ENCODE measurements around the gene ZFAND3. TPM values are rescaled to one million over a fixed set of nuclear protein-coding genes. Genes with fewer than 3 reads are reported as not detected.

ZFAND3 gene
- total and polyA plus RNA-seq, 10 of the 15 experiments (the other 5 are each of a cell fraction or from before 2014, with no cell fraction given): 0.90 to 34.4 (median 16.3) TPM

DNA sequence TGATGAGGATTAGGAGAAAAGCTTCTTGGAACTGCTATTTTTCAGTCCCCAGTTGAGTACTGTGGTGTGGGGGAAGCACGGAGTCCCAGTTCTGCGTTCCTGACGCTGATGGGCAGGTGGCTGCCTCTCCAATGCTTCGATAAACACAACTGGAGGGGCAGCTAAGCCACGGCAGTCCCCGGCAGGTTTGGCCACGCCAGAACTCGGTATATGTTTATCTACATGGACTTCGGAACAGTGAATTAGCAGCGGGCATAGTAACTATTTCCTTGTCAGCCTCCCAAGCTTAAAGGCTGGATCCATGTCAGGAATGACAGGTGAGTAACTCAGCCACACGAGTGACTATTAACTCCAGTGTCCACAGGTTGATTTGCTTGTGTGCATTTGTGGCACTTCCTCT is 354.4 kb downstream of the ZFAND3 start:
- Histone ChIP-seq H3K27me3 (replicated peaks in 1 of 2; ENCODE audit: control insufficient read depth in 2 of 2, insufficient read depth in 2 of 2, low read length in 1 of 2) (no peaks in the 10 kb centered on the region), H3K4me1 (ENCODE audit: control insufficient read depth, insufficient read depth, low read length) (no peaks in the 10 kb centered on the region), H4K20me1 (ENCODE audit: control insufficient read depth, insufficient read depth) (no peaks in the 10 kb centered on the region), H3K27ac (ENCODE audit: control insufficient read depth, insufficient read depth) (no peak overlapping the region), H3K36me3 (ENCODE audit: control insufficient read depth in 2 of 2, insufficient read depth in 2 of 2, low read length in 1 of 2) (no peaks in the 10 kb centered on the region; a peak in 1 of 4 replicates), H3K4me2 (ENCODE audit: control insufficient read depth, insufficient read depth) (no peak overlapping the region), H3K9me3 (replicated peaks; ENCODE audit: control insufficient read depth, insufficient read depth, low read length) (no peaks in the 10 kb centered on the region), H2AFZ (ENCODE audit: control insufficient read depth, low read depth, low read length) (no peak overlapping the region), H3K9ac (ENCODE audit: control insufficient read depth, insufficient read depth, low read length) (no peak overlapping the region), H3K79me2 (ENCODE audit: control insufficient read depth, insufficient read depth, low read length) (no peaks in the 10 kb centered on the region), H3K4me3 (no peak overlapping the region)
- FAIRE-seq (no peak), DNase-seq (ENCODE audit: low read depth, low spot score) (no peak), ATAC-seq (no peak)
- ChIA-PET POLR2A (no interaction called here), RAD21 (ENCODE audit: unreplicated experiment) (no interaction called here), CTCF (no interaction called here), SMC1A (ENCODE audit: uncharacterized antibody, unreplicated experiment) (no interaction called here)
- WGBS (ENCODE audit: insufficient coverage, insufficient replicate concordance, low lambda C conversion rate, missing lambda C conversion rate): 96% methylated on average over 11 of the region's 11 CpGs
- BruUV-seq (replicated peaks): no TSS peak
- intact Hi-C loops (cut with micrococcal nuclease; ENCODE audit: unreplicated experiment) (loop anchor here (10.0 kb wide), 1 partner anchor 321 kb away; no protein-coding TSS in a partner anchor), in situ Hi-C loops (cut with MboI) (no loop called here)
- TF ChIP-seq CHD4 (IDR thresholded peaks at IDR 0.05) (no peak), POLR2AphosphoS5 (IDR thresholded peaks at IDR 0.05; ENCODE audit: low read length) (no peak), TCF12 (IDR thresholded peaks at IDR 0.05; ENCODE audit: low read depth, low read length) (no peak), SREBF2 (IDR thresholded peaks at IDR 0.05; ENCODE audit: low read length) (no peak), MYC (IDR thresholded peaks at IDR 0.05; ENCODE audit: insufficient read depth, insufficient read length, insufficient replicate concordance, low read length, severe bottlenecking) (no peak), RB1 (IDR thresholded peaks at IDR 0.05; ENCODE audit: borderline replicate concordance) (no peak), SPI1 (IDR thresholded peaks at IDR 0.05; ENCODE audit: borderline replicate concordance, insufficient read depth, low read depth, low read length) (no peak), ZNF24 (IDR thresholded peaks at IDR 0.05) (no peak), STAT3 (IDR thresholded peaks at IDR 0.05; ENCODE audit: low read depth, low read length) (no peak), USF2 (IDR thresholded peaks at IDR 0.05; ENCODE audit: borderline replicate concordance, low read depth, low read length) (no peak), RUNX3 (IDR thresholded peaks at IDR 0.05; ENCODE audit: low read length) (no peak), BCL11A (IDR thresholded peaks at IDR 0.05; ENCODE audit: low read depth, low read length) (no peak)
- TF ChIP-seq, protein P1, sequence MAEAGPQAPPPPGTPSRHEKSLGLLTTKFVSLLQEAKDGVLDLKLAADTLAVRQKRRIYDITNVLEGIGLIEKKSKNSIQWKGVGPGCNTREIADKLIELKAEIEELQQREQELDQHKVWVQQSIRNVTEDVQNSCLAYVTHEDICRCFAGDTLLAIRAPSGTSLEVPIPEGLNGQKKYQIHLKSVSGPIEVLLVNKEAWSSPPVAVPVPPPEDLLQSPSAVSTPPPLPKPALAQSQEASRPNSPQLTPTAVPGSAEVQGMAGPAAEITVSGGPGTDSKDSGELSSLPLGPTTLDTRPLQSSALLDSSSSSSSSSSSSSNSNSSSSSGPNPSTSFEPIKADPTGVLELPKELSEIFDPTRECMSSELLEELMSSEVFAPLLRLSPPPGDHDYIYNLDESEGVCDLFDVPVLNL (IDR thresholded peaks at IDR 0.05; ENCODE audit: low read depth, low read length): no peak
